ENCODE measurements around the gene C14orf119. TPM values are rescaled to one million over a fixed set of nuclear protein-coding genes. Genes with fewer than 3 reads are reported as not detected.

Gene C14orf119
- total RNA-seq, 1 experiment from 2014 or later = 65.1 TPM

DNA sequence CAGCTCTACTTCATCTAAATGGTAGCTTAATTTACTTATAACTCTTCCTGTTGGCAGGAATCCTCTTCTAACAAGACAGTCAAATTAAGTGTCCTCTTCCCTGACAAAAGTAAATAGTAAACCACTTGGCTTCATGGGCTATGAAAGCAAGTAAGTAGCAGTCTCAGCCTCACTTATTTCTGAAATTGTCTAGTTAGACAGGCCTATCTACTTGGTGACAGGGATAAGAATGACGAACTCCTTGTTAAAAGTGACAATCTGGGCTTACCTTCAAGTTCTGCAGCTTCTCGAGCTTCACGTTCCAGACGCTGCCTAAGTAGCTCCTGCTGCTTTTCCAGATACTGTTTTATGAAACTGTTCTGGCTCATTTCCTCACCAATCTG, 5.1 kb upstream of the C14orf119 start:
- Histone ChIP-seq H3K4ac (ENCODE audit: low read depth, low read length) (no peak overlapping the region), H3K18ac (ENCODE audit: insufficient read length, low read depth, low read length) (no peak overlapping the region), H3K27me3 (ENCODE audit: insufficient read depth, low read length) (no peaks in the 10 kb centered on the region), H4K20me1 (ENCODE audit: control insufficient read depth, insufficient read depth, insufficient read length) (no peaks in the 10 kb centered on the region), H2BK120ac (ENCODE audit: low read depth, low read length, poor library complexity, severe bottlenecking) (no peak overlapping the region), H4K8ac (replicated peaks; ENCODE audit: insufficient read length, low read depth, low read length) (no peak overlapping the region), H3T11ph (ENCODE audit: low read length) (no peak overlapping the region), H2AFZ (ENCODE audit: low read length) (no peak overlapping the region), H3K27ac (ENCODE audit: insufficient read length, low read depth, low read length) (no peak overlapping the region), H3K4me2 (ENCODE audit: insufficient read depth, insufficient read length, low read length) (no peak overlapping the region), H4K5ac (ENCODE audit: insufficient read length, low read depth, low read length) (no peak overlapping the region), H3K79me1 (ENCODE audit: insufficient read depth, low read depth, low read length, poor library complexity, severe bottlenecking) (peaks cover 3% of the 10 kb centered on the region), H2BK5ac (ENCODE audit: insufficient read length, low read length) (no peak overlapping the region), H3K4me1 (ENCODE audit: insufficient read depth, low read length) (peaks cover 2% of the 10 kb centered on the region; the same call in 1 of the 2 replicates), H3K23ac (ENCODE audit: insufficient read length, low read depth, low read length) (no peak overlapping the region), H4K91ac (ENCODE audit: insufficient read length, low read depth, low read length) (no peak overlapping the region), H3K14ac (ENCODE audit: insufficient read depth, low read length) (no peak overlapping the region), H3K9me3 (ENCODE audit: control insufficient read depth, low read depth, low read length) (no peaks in the 10 kb centered on the region), H3K9ac (ENCODE audit: extremely low read depth, insufficient read length, low read length) (no peak overlapping the region), H2BK20ac (ENCODE audit: low read depth, low read length, poor library complexity, severe bottlenecking) (no peak overlapping the region), H3K56ac (ENCODE audit: insufficient read length, low read depth, low read length) (no peak overlapping the region), H3K79me2 (ENCODE audit: insufficient read depth, low read length) (peaks cover 16% of the 10 kb centered on the region), H2BK15ac (ENCODE audit: low read depth, low read length) (no peak overlapping the region), H2AK5ac (ENCODE audit: insufficient read length, low read length) (no peak overlapping the region), H3K23me2 (ENCODE audit: insufficient read length, low read depth, low read length, poor library complexity, severe bottlenecking) (peaks cover 6% of the 10 kb centered on the region), H2BK12ac (ENCODE audit: insufficient read length, low read depth, low read length) (no peak overlapping the region)
- Mint-ChIP-seq H3K36me3 (ENCODE audit: insufficient read depth in 1 of 3, low read depth in 3 of 3) (peaks cover 42 to 75% (median 73%) of the 10 kb centered on the region in 3 experiments; a peak in 6 of 7 replicates), H3K27ac (no peak overlapping the region), H3K4me3 (no peak overlapping the region), H3K9me3 (no peaks in the 10 kb centered on the region), H3K4me1 (peaks cover 6 to 7% of the 10 kb centered on the region in 2 experiments; a peak in 1 of 4 replicates), H3K27me3 (ENCODE audit: low read depth) (no peaks in the 10 kb centered on the region)
- no CpG with 5 or more reads among the region's 4 CpGs for WGBS (ENCODE audit: extremely low coverage, insufficient read length, low lambda C conversion rate)
- TF ChIP-seq, protein P1, sequence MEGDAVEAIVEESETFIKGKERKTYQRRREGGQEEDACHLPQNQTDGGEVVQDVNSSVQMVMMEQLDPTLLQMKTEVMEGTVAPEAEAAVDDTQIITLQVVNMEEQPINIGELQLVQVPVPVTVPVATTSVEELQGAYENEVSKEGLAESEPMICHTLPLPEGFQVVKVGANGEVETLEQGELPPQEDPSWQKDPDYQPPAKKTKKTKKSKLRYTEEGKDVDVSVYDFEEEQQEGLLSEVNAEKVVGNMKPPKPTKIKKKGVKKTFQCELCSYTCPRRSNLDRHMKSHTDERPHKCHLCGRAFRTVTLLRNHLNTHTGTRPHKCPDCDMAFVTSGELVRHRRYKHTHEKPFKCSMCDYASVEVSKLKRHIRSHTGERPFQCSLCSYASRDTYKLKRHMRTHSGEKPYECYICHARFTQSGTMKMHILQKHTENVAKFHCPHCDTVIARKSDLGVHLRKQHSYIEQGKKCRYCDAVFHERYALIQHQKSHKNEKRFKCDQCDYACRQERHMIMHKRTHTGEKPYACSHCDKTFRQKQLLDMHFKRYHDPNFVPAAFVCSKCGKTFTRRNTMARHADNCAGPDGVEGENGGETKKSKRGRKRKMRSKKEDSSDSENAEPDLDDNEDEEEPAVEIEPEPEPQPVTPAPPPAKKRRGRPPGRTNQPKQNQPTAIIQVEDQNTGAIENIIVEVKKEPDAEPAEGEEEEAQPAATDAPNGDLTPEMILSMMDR (conservative IDR thresholded peaks at IDR 0.05) = no peak
- no peak for DNase-seq

Measured in H9 (cell line).